GM19467 (cell line): ENCODE data around the gene ITPA.

ENCODE experiments used
- ATAC-seq: cut with Tn5 transposase; IDR thresholded peaks from one replicate; pipeline ENCODE4 v1.9.1; 2021; ENCODE audit warnings: mild to moderate bottlenecking, moderate library complexity; ENCODE audit not compliant: unreplicated experiment

The ITPA gene

DNA sequence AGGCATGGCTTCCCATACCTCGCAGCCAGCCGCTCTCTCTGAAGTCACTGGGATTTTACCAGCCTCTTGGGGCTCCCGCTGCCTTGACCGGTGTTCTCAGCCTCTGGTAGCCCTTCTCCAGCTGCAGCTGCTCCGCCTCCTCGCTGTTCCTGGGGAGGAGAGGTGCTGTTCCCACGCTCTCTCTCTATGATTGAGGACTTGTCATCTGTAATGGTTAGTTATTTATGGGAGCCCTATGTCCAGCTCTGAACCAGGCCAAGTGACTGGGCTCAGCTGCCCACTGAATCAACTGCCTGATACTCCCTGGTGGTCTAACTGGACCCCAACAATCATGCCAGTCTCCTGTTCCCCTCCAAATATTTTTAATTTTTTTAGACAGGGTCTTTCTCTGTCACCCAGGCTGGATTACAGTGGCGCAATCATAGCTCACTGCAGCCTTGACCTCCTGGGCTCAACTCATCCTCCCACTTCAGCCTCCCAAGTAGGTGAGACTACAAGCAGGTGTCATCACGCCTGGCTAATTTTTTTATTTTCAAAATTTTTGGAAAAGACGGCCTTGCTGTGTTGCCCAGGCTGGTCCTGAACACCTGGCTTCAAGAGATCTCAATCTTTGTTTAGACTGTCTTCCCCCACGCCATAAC, 34.5 kb downstream of the ITPA start:
- no peak for ATAC-seq

- ATAC-seq, result no peak
These were observed 35.3 kb downstream of the ITPA start for GRCh38 chr20:3244613-3245012.

- no peak for ATAC-seq
These were observed 35.9 kb downstream of the ITPA start for GRCh38 chr20:3245156-3245555.

GRCh38 chr20:3245711-3246110, 36.4 kb downstream of the ITPA start:
- no peak for ATAC-seq

DNA sequence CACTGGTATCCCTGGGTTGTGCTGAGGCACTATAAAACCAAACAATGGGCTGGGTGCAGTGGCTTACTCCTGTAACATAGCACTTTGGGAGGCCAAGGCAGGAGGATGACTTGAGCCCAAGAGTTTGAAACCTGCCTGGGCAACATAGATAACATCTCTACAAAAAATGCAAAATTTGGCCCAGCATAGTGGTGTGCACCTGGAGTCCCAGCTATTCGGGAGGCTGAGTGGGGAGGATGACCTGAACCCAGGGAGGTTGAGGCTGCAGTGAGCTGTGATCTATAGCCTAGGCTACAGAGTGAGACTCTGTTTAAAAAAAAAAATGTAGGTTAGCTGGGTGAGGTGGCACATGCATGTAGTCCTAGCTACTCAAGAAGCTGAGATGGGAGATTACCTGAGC, 37.4 kb downstream of the ITPA start:
- ATAC-seq, result no peak

DNA sequence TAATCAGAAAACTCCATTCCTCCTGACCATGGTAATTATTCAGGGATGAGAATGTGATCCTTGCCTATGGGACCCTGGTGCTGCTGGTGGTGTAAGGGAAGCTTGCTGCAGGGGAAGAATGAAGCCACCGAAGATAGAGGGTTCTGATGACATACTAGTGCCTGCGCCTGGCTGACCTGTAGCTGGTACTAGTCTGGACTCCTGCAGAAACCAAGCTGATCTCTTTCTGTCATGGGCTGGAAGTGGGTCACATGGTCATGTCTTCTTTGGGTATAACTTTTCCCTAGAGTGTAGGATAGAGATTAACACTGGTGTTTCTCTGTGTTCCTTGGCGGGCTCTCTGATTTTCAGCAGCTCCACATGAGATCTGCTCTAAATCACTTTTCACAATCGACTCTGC, 38.3 kb downstream of the ITPA start:
- no peak for ATAC-seq

DNA sequence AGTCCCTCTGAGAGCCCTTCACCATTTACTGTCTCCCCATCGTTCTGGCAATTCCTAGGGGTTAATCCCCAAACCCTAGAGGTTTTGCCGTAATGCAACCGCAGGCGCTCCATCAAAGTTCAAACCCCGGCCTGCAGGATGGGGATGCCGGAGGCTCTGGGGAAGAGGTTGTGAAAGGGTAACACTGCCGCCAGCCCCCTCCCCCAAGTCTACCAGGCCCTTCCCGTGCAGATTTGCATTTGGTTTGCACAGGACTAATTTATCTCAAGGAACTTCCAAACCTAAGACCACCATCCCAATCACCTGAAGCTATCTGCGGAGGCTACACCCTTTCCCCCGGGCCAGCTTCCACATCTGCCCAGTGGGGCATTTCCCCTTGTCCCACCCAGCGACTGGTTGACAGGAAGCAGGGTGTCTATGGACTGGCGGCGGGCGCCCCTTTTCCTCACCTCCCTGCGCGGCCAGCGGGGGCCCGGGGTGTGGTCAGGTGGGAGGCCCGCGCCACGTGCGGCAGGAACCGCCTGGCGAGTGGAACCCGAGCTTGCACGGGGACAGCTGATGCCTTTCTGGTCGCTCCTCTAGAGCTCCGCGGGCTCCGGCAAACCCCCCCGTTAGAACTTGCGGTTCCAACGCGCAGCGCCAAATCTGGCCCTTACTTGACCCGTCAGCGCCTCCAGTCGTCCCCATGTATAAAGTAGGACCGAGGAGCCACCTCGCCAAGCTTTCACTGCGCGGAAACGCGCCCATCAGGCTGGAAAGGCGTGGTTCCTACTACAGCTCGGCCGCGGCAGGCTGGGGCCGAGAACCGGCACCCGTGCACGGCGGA, 39.1 kb downstream of the ITPA start:
- no peak for ATAC-seq

GRCh38 chr20:3248993-3249347, 39.7 kb downstream of the ITPA start:
- ATAC-seq, result no peak

- no peak for ATAC-seq
These were observed 40.8 kb downstream of the ITPA start for GRCh38 chr20:3250091-3250504.

GRCh38 chr20:3251806-3252205, 42.5 kb downstream of the ITPA start:
- ATAC-seq, result no peak

DNA sequence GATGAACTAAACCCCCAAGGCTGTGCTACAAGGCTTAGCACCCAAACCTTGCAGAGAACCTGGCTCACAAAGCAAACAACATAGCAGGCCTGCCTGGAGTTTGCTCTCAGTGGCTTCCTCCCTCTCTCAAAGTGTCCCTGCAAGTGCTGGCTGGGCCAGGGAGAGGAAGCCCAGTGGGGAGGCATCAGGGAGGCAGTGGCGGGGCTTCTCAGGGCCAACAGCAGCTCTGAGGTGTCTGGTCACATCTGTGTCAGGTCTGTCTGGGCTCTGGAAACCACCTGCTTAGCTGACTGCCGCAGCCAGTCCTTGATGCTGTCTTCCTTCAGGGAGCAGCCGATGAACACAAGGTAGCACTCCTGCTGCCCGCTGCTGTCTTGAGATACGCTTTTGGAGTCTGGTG, 46.4 kb downstream of the ITPA start:
- ATAC-seq, result no peak

DNA sequence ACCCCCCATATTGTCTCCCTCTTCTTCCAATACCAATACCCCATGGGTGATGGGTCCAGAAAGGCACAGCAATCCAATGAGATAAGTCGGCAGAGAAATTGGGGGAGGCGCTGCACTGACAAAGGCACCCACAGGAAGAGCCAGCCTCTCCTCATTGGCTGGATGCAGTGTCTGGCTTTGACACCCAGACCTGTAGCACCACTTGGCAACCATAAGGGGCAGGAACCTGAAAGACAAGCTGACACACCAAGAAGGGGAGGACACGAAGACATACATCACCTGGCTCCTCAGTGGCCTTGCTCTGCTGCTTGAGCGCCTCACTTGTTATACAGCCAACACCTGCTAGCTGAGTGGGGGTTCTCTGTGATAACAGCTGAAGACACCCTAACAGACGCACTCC, 49.1 kb downstream of the ITPA start:
- no peak for ATAC-seq

- ATAC-seq, result no peak
These were observed 53.3 kb downstream of the ITPA start for GRCh38 chr20:3262566-3262965.

DNA sequence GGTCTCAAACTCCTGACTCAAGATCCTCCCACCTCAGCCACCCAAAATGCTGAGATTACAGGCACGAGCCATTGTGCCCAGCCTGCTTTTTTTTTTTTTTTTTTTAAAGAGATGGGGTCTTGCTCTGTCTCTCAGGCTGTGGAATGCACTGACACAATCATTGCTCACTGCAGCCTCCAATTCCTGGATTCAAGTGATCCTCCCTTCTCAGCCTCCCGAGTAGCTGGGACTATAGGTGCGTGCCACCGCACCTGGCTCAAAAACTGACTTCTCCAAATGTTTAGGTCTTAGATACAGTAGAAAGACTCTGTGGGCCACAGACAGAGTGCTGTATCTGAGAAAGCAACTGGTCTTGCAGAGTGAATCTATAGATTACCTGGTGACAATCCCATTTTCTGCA, 60.8 kb downstream of the ITPA start:
- ATAC-seq, result no peak

DNA sequence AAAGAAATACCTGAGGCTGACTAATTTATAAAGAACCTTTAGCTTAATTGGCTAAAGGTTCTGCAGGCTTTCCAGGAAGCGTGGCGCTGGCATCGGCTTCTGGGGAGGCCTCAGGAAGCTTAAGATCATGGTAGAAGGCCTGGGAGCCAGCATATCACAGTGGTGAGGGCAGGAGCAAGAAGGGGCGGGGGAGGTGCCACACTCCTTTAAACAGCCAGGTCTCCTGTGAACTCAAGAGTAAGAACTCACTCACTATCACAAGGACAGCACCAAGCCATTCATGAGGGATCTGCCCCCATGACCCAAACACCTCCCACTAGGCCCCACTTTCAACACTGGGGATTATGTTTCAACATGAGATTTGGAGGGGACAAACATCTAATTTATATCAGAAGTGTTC, 64.1 kb downstream of the ITPA start:
- no peak for ATAC-seq
